HepG2 (cell line): ENCODE data around the gene ZBTB32. TPM values are rescaled to one million over a fixed set of nuclear protein-coding genes. Genes with fewer than 3 reads are reported as not detected.

Source experiments
- ARID4A ChIP-seq: sonication (generic); formaldehyde crosslinking; IDR thresholded peaks from 2 replicates; pipeline ENCODE4 v1.5.0; 2020; ENCODE audit warnings: mild to moderate bottlenecking, missing genetic modification reagents, borderline replicate concordance
- CHCHD3 ChIP-seq: sonication (generic); formaldehyde crosslinking; IDR thresholded peaks from 2 replicates; pipeline ENCODE4 v1.8.0; 2022; ENCODE audit warnings: mild to moderate bottlenecking, missing genetic modification reagents, moderate library complexity
- IKZF1 ChIP-seq: fragments of 450-650 bp; IDR thresholded peaks from 2 replicates; pipeline ENCODE4 v1.7.1; 2016
- ISX ChIP-seq: sonication (generic); formaldehyde crosslinking; conservative IDR thresholded peaks from 2 replicates; pipeline ENCODE4 v1.5.0; 2020; ENCODE audit warnings: missing genetic modification reagents
- JUND ChIP-seq: sonication (generic); formaldehyde crosslinking; IDR thresholded peaks from 2 replicates; pipeline ENCODE4 v1.8.0; 2022; ENCODE audit warnings: mild to moderate bottlenecking, missing genetic modification reagents
- NRL ChIP-seq: sonication (generic); formaldehyde crosslinking; IDR thresholded peaks from 2 replicates; pipeline ENCODE4 v1.5.0; 2020; ENCODE audit warnings: missing genetic modification reagents, mild to moderate bottlenecking, moderate library complexity, borderline replicate concordance
- SKIL ChIP-seq: sonication (generic); formaldehyde crosslinking; IDR thresholded peaks from 2 replicates; pipeline ENCODE4 v1.8.0; 2022; ENCODE audit warnings: missing genetic modification reagents, mild to moderate bottlenecking, moderate library complexity, borderline replicate concordance
- TFDP1 ChIP-seq: IDR thresholded peaks from 2 replicates; pipeline ENCODE4 v1.6.1; 2016; ENCODE audit warnings: missing compliant biosample characterization, missing genetic modification reagents, borderline replicate concordance
- ZBTB38 ChIP-seq: sonication (generic); formaldehyde crosslinking; IDR thresholded peaks from 2 replicates; pipeline ENCODE4 v1.5.1; 2020; ENCODE audit warnings: mild to moderate bottlenecking, missing genetic modification reagents
- ZEB1 ChIP-seq: IDR thresholded peaks from 2 replicates; pipeline ENCODE4 v1.6.1; 2012; ENCODE audit warnings: mild to moderate bottlenecking, low read depth, inconsistent platforms; ENCODE audit not compliant: insufficient replicate concordance
- ZNF101 ChIP-seq: sonication (generic); formaldehyde crosslinking; IDR thresholded peaks from 2 replicates; pipeline ENCODE4 v1.4.0; 2020; ENCODE audit warnings: mild to moderate bottlenecking, low read depth, missing genetic modification reagents, borderline replicate concordance
- ZNF180 ChIP-seq: sonication (generic); formaldehyde crosslinking; IDR thresholded peaks from 2 replicates; pipeline ENCODE4 v1.4.0; 2020; ENCODE audit warnings: low read depth, missing genetic modification reagents, borderline replicate concordance
- ZNF556 ChIP-seq: sonication (generic); formaldehyde crosslinking; IDR thresholded peaks from 2 replicates; pipeline ENCODE4 v1.4.0; 2020; ENCODE audit warnings: mild to moderate bottlenecking, missing genetic modification reagents, borderline replicate concordance
- polyA plus RNA-seq, 8 experiments: library from polyadenylated mRNA; depleted of rRNA in 3 of 8; stranded (reverse) in 7 of 8; unstranded in 1 of 8; fragments of >200 nt; fragmentation: Illumina TruSeq in 4 of 8; extraction: Trizol in 4 of 8; gene quantifications; 2 replicates each; pipeline versions ENCODE4 v1.2.1 to v1.2.3, GENCODE V29; 2011 to 2016; ENCODE audit warnings: low read depth in 4 of 8, missing spikeins in 1 of 8, mixed read lengths in 1 of 8; ENCODE audit not compliant: insufficient read depth in 1 of 8
- total RNA-seq, 5 experiments: library from RNA; depleted of rRNA; stranded (reverse); fragments of >200 nt; fragmentation: Illumina TruSeq; extraction: Trizol; gene quantifications; 2 replicates each; pipeline ENCODE4 v1.2.3, GENCODE V29; 2016; ENCODE audit warnings: low read depth in 1 of 5
- TF ChIP-seq, protein P1 (sequence below): sonication (generic); formaldehyde crosslinking; IDR thresholded peaks from 2 replicates; pipeline ENCODE4 v1.4.0; 2020; ENCODE audit warnings: missing genetic modification reagents
- TF ChIP-seq, protein P2 (sequence below): sonication (generic); formaldehyde crosslinking; IDR thresholded peaks from 2 replicates; pipeline ENCODE4 v1.5.0; 2020; ENCODE audit warnings: mild to moderate bottlenecking, missing genetic modification reagents

The ZBTB32 gene
- total and polyA plus RNA-seq, 2 of the 13 experiments (the other 11 are each of a cell fraction or from before 2014, with no cell fraction given): not detected

DNA sequence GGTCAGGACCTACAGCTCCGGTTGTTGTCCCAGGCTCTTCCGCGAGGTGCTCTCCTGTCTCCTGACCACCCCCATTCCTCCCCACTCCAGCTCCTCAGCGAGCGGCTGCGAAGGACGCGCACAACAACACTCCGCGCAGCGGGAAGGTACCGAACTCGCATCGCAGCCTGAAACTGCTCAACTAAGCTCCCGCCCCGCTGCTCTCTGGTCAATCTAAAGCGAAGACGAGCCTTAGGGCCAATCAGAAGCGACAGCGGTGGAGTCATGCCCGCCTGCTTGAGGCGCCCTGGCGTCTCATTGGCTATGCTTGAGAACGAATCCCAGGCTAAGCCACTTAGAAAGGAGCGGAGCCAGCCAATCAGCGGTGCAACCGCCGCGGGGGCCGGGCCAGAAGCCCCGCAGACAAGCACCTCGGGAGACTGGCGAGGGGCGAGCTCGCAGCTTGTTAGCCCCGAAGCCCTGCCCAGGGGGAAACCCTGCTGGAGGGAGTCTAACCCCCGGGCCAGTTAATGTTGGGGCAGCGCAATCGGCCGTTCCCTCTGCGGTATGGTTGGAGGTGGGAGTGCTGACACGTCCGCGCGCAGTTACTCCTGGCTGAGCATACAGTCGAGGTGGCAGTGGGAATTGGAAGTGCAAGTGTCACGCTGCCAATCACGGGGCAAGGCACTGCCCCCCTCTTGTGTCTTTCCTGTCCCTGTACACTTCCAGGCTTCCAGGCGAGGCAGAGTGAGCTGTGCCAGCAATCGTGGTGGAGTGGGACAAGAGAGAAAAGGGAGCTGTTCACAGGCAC lies 1.9 kb upstream of the ZBTB32 start (continued):
- no peak for TF ChIP-seq CHCHD3 (CRISPR knock-in tag)
- TF ChIP-seq ISX (CRISPR knock-in tag): no peak
- TF ChIP-seq ZNF556 (CRISPR knock-in tag): peak; percentile 24; the same call in 1 of the 2 replicates
- TF ChIP-seq ZNF180: no peak
- no peak for TF ChIP-seq ZNF101
- no peak for TF ChIP-seq SKIL (CRISPR knock-in tag)
- TF ChIP-seq ARID4A (CRISPR knock-in tag): peak; percentile 79
- no peak for TF ChIP-seq IKZF1
- TF ChIP-seq ZBTB38 (CRISPR knock-in tag): no peak
- TF ChIP-seq NRL (CRISPR knock-in tag): peak; percentile 73; the same call in 1 of the 2 replicates
- TF ChIP-seq, protein P1, sequence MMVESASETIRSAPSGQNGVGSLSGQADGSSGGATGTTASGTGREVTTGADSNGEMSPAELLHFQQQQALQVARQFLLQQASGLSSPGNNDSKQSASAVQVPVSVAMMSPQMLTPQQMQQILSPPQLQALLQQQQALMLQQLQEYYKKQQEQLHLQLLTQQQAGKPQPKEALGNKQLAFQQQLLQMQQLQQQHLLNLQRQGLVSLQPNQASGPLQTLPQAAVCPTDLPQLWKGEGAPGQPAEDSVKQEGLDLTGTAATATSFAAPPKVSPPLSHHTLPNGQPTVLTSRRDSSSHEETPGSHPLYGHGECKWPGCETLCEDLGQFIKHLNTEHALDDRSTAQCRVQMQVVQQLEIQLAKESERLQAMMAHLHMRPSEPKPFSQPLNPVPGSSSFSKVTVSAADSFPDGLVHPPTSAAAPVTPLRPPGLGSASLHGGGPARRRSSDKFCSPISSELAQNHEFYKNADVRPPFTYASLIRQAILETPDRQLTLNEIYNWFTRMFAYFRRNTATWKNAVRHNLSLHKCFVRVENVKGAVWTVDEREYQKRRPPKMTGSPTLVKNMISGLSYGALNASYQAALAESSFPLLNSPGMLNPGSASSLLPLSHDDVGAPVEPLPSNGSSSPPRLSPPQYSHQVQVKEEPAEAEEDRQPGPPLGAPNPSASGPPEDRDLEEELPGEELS (CRISPR knock-in tag): 0 out of 2 replicates have a peak, but pooled peaks have one; percentile 28
- peak; percentile 69; the same call in 1 of the 2 replicates for TF ChIP-seq TFDP1 (CRISPR knock-in tag)
- TF ChIP-seq ZEB1: no peak
- TF ChIP-seq, protein P2, sequence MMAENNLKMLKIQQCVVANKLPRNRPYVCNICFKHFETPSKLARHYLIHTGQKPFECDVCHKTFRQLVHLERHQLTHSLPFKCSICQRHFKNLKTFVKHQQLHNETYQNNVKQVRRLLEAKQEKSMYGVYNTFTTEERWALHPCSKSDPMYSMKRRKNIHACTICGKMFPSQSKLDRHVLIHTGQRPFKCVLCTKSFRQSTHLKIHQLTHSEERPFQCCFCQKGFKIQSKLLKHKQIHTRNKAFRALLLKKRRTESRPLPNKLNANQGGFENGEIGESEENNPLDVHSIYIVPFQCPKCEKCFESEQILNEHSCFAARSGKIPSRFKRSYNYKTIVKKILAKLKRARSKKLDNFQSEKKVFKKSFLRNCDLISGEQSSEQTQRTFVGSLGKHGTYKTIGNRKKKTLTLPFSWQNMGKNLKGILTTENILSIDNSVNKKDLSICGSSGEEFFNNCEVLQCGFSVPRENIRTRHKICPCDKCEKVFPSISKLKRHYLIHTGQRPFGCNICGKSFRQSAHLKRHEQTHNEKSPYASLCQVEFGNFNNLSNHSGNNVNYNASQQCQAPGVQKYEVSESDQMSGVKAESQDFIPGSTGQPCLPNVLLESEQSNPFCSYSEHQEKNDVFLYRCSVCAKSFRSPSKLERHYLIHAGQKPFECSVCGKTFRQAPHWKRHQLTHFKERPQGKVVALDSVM (CRISPR knock-in tag): no peak
- no peak for TF ChIP-seq JUND
